ENCODE results near the gene SLC37A4. TPM values are rescaled to one million over a fixed set of nuclear protein-coding genes. Genes with fewer than 3 reads are reported as not detected.

The SLC37A4 gene
- total and polyA plus RNA-seq, 2 of the 8 experiments (the other 6 are each of a cell fraction or from before 2014, with no cell fraction given), result 35.1 to 91.9 TPM

DNA sequence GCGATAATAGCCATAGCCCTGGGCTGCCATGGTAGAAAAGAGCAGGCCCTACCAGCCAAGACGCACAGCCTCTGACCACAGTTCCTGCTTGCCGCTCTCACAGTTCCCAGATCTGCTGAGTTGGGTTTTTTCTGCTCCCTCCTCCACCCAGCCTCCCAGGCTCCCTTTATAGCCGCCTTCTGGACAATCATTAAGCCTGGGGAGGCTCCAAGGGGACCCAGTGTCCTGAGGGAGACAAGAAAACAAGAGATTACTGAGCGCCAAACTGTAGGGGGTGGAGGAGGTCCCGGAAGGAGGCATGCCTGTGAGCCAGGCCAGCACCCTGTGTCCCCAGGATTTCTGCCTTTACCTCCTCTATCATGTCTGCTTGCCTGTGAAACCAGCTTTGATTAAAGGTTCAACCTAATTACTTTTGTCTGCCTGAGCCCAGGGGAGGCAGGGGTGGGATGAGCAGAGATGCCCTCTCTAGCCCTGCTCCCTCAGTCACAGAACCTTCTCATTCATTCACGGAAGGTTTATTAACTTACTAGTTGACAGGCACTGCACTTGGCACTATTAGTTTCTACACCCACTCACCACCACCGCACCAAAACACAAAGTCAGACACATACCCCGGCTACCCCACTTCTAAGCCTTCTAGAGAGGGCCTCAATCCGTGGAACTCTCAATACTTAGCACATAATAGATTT, 1.2 kb downstream of the SLC37A4 start:
- no peak for FAIRE-seq
- POLR2A ChIA-PET (ENCODE audit: partially characterized antibody), result interaction anchor here (0.9 to 9.7 kb wide), 10 partner anchors 12 to 73 kb away, joined by 3 to 224 read pairs (median 5); partner anchors contain the start of genes DPAGT1, HYOU1, RPS25 and TRAPPC4
- Histone ChIP-seq H4K8ac (ENCODE audit: extremely low read depth, insufficient read depth, low read length) (no peak overlapping the region), H2BK20ac (ENCODE audit: low read length) (no peak overlapping the region), H3K4me2 (ENCODE audit: insufficient read depth in 1 of 2, low read depth in 2 of 2, low read length in 2 of 2) (peak overlapping the region; percentile 81 to 82), H3K23ac (ENCODE audit: insufficient read length) (no peak overlapping the region), H3K14ac (ENCODE audit: insufficient read length) (no peak overlapping the region), H3K36me3 (ENCODE audit: control insufficient read depth in 2 of 4, insufficient read depth in 4 of 4, low read length in 3 of 4) (peaks cover 6 to 41% (median 19%) of the 10 kb centered on the region in 4 experiments), H3K27me3 (replicated peaks in 1 of 4; ENCODE audit: control insufficient read depth in 3 of 4, extremely low read depth in 1 of 4, insufficient read depth in 3 of 4, low read length in 3 of 4) (no peaks in the 10 kb centered on the region), H4K20me1 (replicated peaks in 1 of 2; ENCODE audit: control insufficient read depth in 1 of 2, insufficient read depth in 2 of 2, low read length in 2 of 2) (peaks cover 3 to 13% of the 10 kb centered on the region in 2 experiments), H2AK5ac (ENCODE audit: low read depth, low read length) (no peak overlapping the region), H3K79me1 (ENCODE audit: low read depth, low read length) (peaks cover 15% of the 10 kb centered on the region), H2BK12ac (ENCODE audit: low read depth, low read length) (no peak overlapping the region), H3K27ac (ENCODE audit: low read depth, low read length) (no peak overlapping the region), H3K4ac (replicated peaks; ENCODE audit: insufficient read length, low read depth, low read length) (no peak overlapping the region), H3K4me1 (replicated peaks in 1 of 4; ENCODE audit: control insufficient read depth in 3 of 4, insufficient read depth in 4 of 4, low read length in 3 of 4) (peaks cover 6 to 13% (median 10%) of the 10 kb centered on the region in 4 experiments), H4K91ac (replicated peaks; ENCODE audit: insufficient read length, low read length) (no peak overlapping the region), H3K79me2 (ENCODE audit: control insufficient read depth in 1 of 2, insufficient read depth in 2 of 2, low read length in 2 of 2) (peaks cover 0 to 19% of the 10 kb centered on the region in 2 experiments; a peak in 1 of 4 replicates), H2AFZ (ENCODE audit: low read length) (no peak overlapping the region), H2BK5ac (ENCODE audit: low read depth, low read length) (0 out of 2 replicates have a peak overlapping the region, but pooled peaks have one; percentile 35), H3K23me2 (ENCODE audit: low read depth, low read length) (peaks cover 7% of the 10 kb centered on the region; the same call in 1 of the 2 replicates), H3K9me3 (ENCODE audit: insufficient read depth in 2 of 2, low read depth in 1 of 2, low read length in 1 of 2) (no peaks in the 10 kb centered on the region), H2BK120ac (replicated peaks; ENCODE audit: low read depth, low read length) (no peak overlapping the region), H4K5ac (ENCODE audit: insufficient read length, low read depth, low read length) (no peak overlapping the region), H3K9ac (replicated peaks in 1 of 4; ENCODE audit: extremely low read depth in 1 of 4, low read depth in 3 of 4, low read length in 3 of 4) (peak overlapping the region in 3 of 4 experiments; percentile 24 to 93 (median 91); a peak in 5 of 7 replicates), H3K56ac (replicated peaks; ENCODE audit: insufficient read length, low read depth, low read length) (peak overlapping the region; percentile 22), H2BK15ac (ENCODE audit: low read length) (no peak overlapping the region), H3K4me3 (ENCODE audit: extremely low read depth in 1 of 4, insufficient read depth in 2 of 4, low read depth in 3 of 4, low read length in 4 of 4) (peak overlapping the region; percentile 64 to 84 (median 74); a peak in 7 of 8 replicates), H3K18ac (ENCODE audit: extremely low read depth, low read length) (no peak overlapping the region)
- DNase-seq (ENCODE audit: low read depth in 1 of 2, low spot score in 2 of 2), result no peak
- CTCF ChIA-PET (ENCODE audit: partially characterized antibody), result interaction anchor here (1.1 to 3.1 kb wide), 4 partner anchors 11 to 38 kb away, joined by 3 to 12 read pairs (median 4); partner anchors contain the start of genes RPS25, TRAPPC4 and VPS11
- TF ChIP-seq RFX5 (IDR thresholded peaks at IDR 0.05; ENCODE audit: borderline replicate concordance, low read depth, low read length) (no peak), MAFK (IDR thresholded peaks at IDR 0.05; ENCODE audit: low read depth, low read length) (0 out of 2 replicates have a peak, but pooled peaks have one; percentile 11), TAF1 (IDR thresholded peaks at IDR 0.05; ENCODE audit: low read depth, low read length) (no peak), RAD21 (IDR thresholded peaks at IDR 0.05 in 1 of 2, conservative IDR thresholded peaks at IDR 0.05 in 1 of 2; ENCODE audit: low read depth in 2 of 2, low read length in 2 of 2) (no peak), SUZ12 (IDR thresholded peaks at IDR 0.05; ENCODE audit: low read length) (no peak), RNF2 (IDR thresholded peaks at IDR 0.05; ENCODE audit: borderline replicate concordance, low read depth, low read length, missing control alignments, poor library complexity, severe bottlenecking) (no peak)
- WGBS, 2 experiments (ENCODE audit: extremely low coverage in 1 of 2, insufficient coverage in 1 of 2, insufficient read length in 1 of 2, insufficient replicate concordance in 2 of 2, low coverage in 1 of 2, low lambda C conversion rate in 2 of 2, missing lambda C conversion rate in 1 of 2), result 61% methylated on average over 10 of the region's 10 CpGs; no CpG with 5 or more reads in 1 of the 2 experiments
